ENCODE measurements around the gene GADD45GIP1.
"Not testable (repeated sequence)": the region's sequence is repeated elsewhere in the genome, so short reads cannot be mapped to it uniquely, and the experiment has no call there.

Gene GADD45GIP1

DNA sequence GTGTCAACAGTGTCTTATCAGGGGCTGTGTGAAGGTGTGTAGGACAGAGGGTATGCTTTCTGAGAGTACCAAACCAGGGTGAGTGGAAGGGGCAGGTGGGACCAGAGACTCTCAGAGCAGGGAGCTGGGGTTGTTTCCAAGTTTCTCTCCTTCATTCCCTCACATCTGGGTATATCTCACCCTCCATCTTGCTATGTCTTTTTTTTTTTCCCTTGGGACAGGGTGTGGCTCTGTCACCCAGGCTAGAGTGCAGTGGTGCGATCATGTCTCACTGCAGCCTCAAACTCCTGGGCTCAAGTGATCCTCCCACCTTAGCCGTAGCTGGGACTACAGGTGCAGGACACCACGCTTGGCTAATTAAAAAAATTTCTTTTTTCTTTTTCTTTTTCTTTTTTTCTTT, 23.0 kb upstream of the GADD45GIP1 start:
- no peaks in the 10 kb centered on the region for H3K9me3 Mint-ChIP-seq (ENCODE audit: low read depth)
- no peak overlapping the region for H3K27ac Mint-ChIP-seq
- H3K4me3 Mint-ChIP-seq: no peak overlapping the region
- no peaks in the 10 kb centered on the region for H3K4me1 Mint-ChIP-seq (ENCODE audit: low read depth)
- H3K36me3 Mint-ChIP-seq: no peaks in the 10 kb centered on the region
- peaks cover 7% of the 10 kb centered on the region for H3K27me3 Mint-ChIP-seq

GRCh38 chr19:12976109-12976508, 19.1 kb upstream of the GADD45GIP1 start:
- H3K4me3 Mint-ChIP-seq; H3K4me1 Mint-ChIP-seq (ENCODE audit: low read depth); H3K9me3 Mint-ChIP-seq (ENCODE audit: low read depth); H3K27me3 Mint-ChIP-seq; H3K36me3 Mint-ChIP-seq; H3K27ac Mint-ChIP-seq: not testable (repeated sequence)

DNA sequence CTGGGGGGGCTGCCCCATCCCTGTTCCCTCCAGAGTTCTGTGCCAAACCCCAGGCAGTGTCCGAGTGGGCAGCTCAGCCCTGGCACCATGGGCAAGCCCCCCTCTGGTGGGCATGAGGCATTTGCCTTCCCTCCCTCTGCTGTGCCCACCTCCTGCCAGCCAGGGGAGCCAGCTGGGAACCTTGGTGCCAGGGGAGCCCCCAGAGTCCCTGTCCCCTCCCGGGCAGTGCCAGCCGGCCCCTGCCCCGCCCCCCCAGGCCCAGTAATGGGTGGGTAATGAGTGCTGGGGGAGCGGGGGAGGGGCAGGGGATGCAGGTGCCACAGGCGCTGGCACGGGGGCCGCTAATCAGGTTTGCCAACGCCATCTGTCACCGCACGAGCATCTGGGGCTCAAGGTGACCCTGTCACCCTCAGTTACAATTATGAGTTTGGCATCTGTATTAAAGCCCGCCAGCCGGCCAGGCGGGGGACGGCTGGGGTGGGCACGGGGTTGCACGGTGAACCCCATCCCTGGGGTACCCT, 18.3 kb upstream of the GADD45GIP1 start:
- Mint-ChIP-seq H3K9me3 (ENCODE audit: low read depth) (no peaks in the 10 kb centered on the region), H3K4me3 (no peak overlapping the region), H3K27me3 (peaks cover 7% of the 10 kb centered on the region), H3K36me3 (no peaks in the 10 kb centered on the region), H3K4me1 (ENCODE audit: low read depth) (no peaks in the 10 kb centered on the region), H3K27ac (no peak overlapping the region)

GRCh38 chr19:12974301-12975220, 17.5 kb upstream of the GADD45GIP1 start:
- H3K4me1 Mint-ChIP-seq (ENCODE audit: low read depth): no peaks in the 10 kb centered on the region
- peaks cover 7% of the 10 kb centered on the region for H3K27me3 Mint-ChIP-seq

DNA sequence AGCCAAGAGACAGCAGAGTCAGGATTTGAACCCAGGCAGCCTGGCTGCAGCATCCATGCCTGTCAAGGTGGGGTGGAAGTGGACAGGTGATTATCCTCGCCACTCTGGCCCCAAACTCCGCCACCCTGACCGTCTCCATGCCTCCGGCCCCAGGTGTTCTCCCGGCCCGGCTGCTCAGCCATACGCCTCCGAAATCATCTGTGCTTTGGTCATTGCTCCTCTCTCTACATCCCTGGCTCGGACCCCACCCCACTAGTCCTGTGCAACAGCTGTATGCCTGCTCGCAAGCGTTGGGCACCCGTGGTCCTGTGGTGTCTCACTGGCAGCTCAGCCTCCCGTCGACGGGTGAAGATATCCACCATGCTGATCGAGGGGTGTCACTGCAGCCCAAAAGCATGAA, 16.2 kb upstream of the GADD45GIP1 start:
- H3K36me3 Mint-ChIP-seq: no peaks in the 10 kb centered on the region
- no peaks in the 10 kb centered on the region for H3K4me1 Mint-ChIP-seq (ENCODE audit: low read depth)
- H3K4me3 Mint-ChIP-seq: no peak overlapping the region
- H3K27ac Mint-ChIP-seq: no peak overlapping the region
- H3K9me3 Mint-ChIP-seq (ENCODE audit: low read depth): no peaks in the 10 kb centered on the region
- H3K27me3 Mint-ChIP-seq: peaks cover 7% of the 10 kb centered on the region

More at GRCh38 chr19:12974301-12975220, 17.5 kb upstream of the GADD45GIP1 start:
- no peak overlapping the region for H3K27ac Mint-ChIP-seq
- no peak overlapping the region for H3K4me3 Mint-ChIP-seq
- H3K9me3 Mint-ChIP-seq (ENCODE audit: low read depth): no peaks in the 10 kb centered on the region
- H3K36me3 Mint-ChIP-seq: no peaks in the 10 kb centered on the region

DNA sequence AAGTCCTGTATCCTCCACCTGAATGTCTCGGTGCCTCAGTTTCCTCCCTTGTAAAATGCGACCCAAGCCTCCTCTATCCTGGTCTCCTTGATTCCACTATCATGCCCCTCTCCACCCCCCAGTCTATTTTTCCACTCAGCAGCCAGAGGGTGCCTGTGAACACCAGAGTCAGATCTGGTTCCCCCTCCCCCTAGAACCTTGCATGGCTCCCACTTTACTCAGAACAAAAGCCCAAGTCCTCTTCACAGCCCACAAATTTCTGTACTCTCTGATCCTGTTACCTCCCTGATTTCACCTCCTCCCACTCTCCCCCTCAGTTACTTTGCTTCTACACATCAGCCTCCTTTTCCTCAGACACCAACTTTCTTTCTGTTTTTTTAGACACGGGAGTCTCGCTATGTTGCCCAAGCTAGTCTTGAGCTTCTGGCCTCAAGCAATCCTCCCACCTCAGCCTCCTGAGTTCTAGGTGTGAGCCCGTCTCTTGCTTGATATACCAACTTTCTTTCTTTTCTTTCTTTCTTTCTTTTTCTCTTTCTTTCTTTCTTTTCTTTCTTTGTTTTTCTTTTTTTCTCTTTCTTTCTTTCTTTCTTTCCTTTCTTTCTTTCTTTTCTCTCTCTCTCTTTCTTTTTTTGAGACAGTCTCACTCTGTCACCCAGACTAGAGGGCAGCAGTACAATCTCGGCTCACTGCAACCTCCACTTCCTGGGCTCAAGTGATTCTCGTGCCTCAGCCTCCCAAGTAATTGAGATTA, 13.2 kb upstream of the GADD45GIP1 start:
- Mint-ChIP-seq H3K27me3 (no peaks in the 10 kb centered on the region), H3K27ac (peak overlapping the region; percentile 29), H3K36me3 (no peaks in the 10 kb centered on the region), H3K9me3 (ENCODE audit: low read depth) (no peaks in the 10 kb centered on the region), H3K4me1 (ENCODE audit: low read depth) (peaks cover 2% of the 10 kb centered on the region), H3K4me3 (no peak overlapping the region)

DNA sequence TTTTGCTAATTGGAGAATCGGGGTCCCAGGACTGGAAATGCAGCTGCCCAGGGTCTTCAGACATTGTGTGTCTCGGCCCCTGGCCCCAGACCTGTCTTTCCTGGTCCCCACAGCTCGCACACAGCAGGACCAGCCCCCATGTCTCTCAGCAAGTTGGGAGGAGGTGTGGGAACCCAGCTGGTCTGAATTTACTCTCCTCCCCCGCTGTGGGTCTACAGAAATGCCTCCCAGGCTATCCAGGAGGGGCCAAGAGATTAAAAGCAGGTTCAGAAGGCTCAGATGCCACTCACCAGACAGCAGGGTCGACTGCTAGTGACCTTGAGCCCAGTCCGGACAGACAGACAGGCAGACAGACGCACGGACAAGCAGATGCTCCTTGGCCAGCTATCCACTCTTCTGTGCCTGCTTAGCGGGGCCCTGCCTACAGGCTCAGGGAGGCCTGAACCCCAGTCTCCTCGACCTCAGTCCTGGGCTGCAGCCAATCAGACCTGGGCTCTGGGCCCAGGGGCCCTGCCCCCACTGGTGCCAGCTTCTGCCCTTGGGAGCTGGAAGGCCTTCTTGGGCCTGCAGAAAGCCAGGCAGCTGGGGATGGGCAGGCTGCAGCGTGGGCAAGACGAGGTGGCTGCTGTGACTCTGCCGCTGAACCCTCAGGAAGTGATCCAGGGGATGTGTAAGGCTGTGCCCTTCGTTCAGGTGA, 12.4 kb upstream of the GADD45GIP1 start, which contains the start of gene DAND5:
DAND5 (plus strand) TSS at position 285 of the 697 bp plus-strand sequence; CDS start at position 370, 85 bp downstream.
- H3K4me1 Mint-ChIP-seq (ENCODE audit: low read depth): peaks cover 6% of the 10 kb centered on the region
- H3K36me3 Mint-ChIP-seq: no peaks in the 10 kb centered on the region
- H3K27me3 Mint-ChIP-seq: no peaks in the 10 kb centered on the region
- H3K27ac Mint-ChIP-seq: peak within 1 kb of the TSS; percentile 29
- no peak within 1 kb of the TSS for H3K4me3 Mint-ChIP-seq
- H3K9me3 Mint-ChIP-seq (ENCODE audit: low read depth): no peaks in the 10 kb centered on the region

DNA sequence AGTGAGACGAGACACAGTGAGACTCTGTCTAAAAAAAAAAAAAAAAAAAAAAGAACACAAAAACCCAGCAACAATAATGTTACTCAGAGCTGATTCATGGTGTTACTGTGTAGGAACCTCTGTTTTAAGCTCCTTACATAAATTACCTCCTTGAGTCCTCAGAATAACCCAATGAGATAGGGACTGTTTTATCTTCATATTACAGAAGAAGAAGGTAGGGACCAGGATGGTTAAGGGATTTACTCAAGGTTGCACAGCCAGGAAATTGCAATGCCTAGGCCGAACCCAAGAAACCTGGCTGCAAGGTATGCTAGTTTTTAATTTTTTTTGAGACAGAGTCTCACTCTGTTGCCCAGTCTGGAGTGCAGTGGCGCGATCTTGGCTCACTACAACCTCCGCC, 10.9 kb upstream of the GADD45GIP1 start:
- H3K4me1 Mint-ChIP-seq (ENCODE audit: low read depth): peaks cover 6% of the 10 kb centered on the region
- H3K4me3 Mint-ChIP-seq: no peak overlapping the region
- H3K27me3 Mint-ChIP-seq: no peaks in the 10 kb centered on the region
- no peaks in the 10 kb centered on the region for H3K9me3 Mint-ChIP-seq (ENCODE audit: low read depth)
- H3K36me3 Mint-ChIP-seq: no peaks in the 10 kb centered on the region
- no peak overlapping the region for H3K27ac Mint-ChIP-seq

DNA sequence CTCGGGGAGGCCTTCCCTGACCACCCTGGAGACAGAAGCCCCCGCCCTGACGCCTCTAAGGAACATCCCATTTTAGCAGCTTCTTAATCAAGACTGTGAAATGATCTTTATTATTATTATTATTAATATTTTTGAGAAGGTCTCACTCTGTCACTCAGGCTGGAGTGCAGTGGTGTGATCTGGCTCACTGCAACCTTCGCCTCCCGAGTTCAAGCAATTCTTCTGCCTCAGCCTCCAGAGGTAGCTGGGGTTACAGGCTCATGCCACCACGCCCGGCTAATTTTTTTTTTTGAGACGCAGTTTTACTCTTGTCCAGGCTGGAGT, 8.8 kb upstream of the GADD45GIP1 start:
- no peaks in the 10 kb centered on the region for H3K9me3 Mint-ChIP-seq (ENCODE audit: low read depth)
- H3K4me1 Mint-ChIP-seq (ENCODE audit: low read depth): peaks cover 6% of the 10 kb centered on the region
- H3K27me3 Mint-ChIP-seq: no peaks in the 10 kb centered on the region
- no peaks in the 10 kb centered on the region for H3K36me3 Mint-ChIP-seq
- H3K27ac Mint-ChIP-seq: no peak overlapping the region
- no peak overlapping the region for H3K4me3 Mint-ChIP-seq

- peaks cover 6% of the 10 kb centered on the region for H3K4me1 Mint-ChIP-seq (ENCODE audit: low read depth)
- H3K36me3 Mint-ChIP-seq: no peaks in the 10 kb centered on the region
- H3K27ac Mint-ChIP-seq: no peak overlapping the region
- peak overlapping the region; percentile 92 for H3K4me3 Mint-ChIP-seq
- H3K9me3 Mint-ChIP-seq (ENCODE audit: low read depth): no peaks in the 10 kb centered on the region
- no peaks in the 10 kb centered on the region for H3K27me3 Mint-ChIP-seq
Measured at GRCh38 chr19:12965017-12965811, 8.2 kb upstream of the GADD45GIP1 start.

- Mint-ChIP-seq H3K4me3 (no peak overlapping the region), H3K9me3 (ENCODE audit: low read depth) (no peaks in the 10 kb centered on the region), H3K27ac (no peak overlapping the region), H3K36me3 (no peaks in the 10 kb centered on the region), H3K4me1 (ENCODE audit: low read depth) (peaks cover 23% of the 10 kb centered on the region), H3K27me3 (no peaks in the 10 kb centered on the region)
Measured at GRCh38 chr19:12959481-12959880, 2.5 kb upstream of the GADD45GIP1 start.

DNA sequence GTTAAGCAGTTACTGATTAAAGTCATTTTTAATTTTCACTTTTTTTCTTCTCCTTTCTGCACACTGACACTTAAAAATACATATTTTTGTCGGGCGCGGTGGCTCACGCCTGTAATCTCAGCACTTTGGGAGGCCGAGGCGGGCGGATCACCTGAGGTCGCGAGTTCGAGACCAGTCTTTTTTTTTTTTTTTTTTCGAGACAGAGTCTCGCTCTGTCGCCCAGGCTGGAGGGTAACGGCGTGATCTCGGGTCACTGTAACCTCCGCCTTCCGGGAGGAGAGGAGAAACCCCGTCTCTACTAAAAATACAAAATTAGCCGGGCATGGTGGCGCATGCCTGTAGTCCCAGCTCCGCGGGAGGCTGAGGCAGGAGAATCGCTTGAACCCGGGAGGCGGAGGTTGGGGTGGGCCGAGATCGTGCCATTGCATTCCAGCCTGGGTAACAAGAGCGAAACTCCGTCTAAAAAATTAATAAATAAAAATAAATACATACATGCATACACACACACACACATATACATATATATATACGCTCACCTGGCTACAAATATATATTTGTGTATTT, 448 bp upstream of the GADD45GIP1 start:
- not testable (repeated sequence) for H3K9me3 Mint-ChIP-seq (ENCODE audit: low read depth); H3K36me3 Mint-ChIP-seq; H3K27me3 Mint-ChIP-seq
- H3K27ac Mint-ChIP-seq: peak overlapping the region; percentile 97
- peaks cover 29% of the 10 kb centered on the region for H3K4me1 Mint-ChIP-seq (ENCODE audit: low read depth)
- peak overlapping the region; percentile 90 for H3K4me3 Mint-ChIP-seq

DNA sequence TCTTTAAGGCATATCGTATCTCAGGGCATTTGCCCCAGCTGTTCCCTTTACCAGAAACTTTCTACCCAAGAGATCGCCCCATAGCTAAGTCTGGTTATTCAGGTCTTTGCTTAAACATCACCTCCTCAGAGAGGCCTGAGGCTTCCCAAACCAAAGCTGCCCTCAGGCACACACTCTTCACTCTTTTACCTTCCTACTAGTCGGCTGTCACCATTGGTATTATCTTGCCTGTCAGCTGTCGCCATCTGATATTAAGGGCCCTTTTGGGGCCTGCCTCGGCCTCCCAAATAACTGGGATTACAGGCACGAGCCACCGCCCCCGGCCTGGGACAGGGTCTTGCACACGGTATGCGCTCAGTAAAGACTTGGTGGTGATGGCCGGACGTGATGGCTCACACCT, 1.0 kb downstream of the GADD45GIP1 start:
- H3K9me3 Mint-ChIP-seq (ENCODE audit: low read depth): no peaks in the 10 kb centered on the region
- no peaks in the 10 kb centered on the region for H3K27me3 Mint-ChIP-seq
- H3K27ac Mint-ChIP-seq: peak overlapping the region; percentile 93
- peak overlapping the region; percentile 92 for H3K4me3 Mint-ChIP-seq
- H3K36me3 Mint-ChIP-seq: no peaks in the 10 kb centered on the region
- peaks cover 29% of the 10 kb centered on the region for H3K4me1 Mint-ChIP-seq (ENCODE audit: low read depth)

GRCh38 chr19:12955575-12955974, 1.4 kb downstream of the GADD45GIP1 start:
- Mint-ChIP-seq H3K27ac (peak overlapping the region; percentile 93), H3K4me3 (peak overlapping the region; percentile 92), H3K4me1 (ENCODE audit: low read depth) (peaks cover 29% of the 10 kb centered on the region)
- H3K36me3 Mint-ChIP-seq; H3K27me3 Mint-ChIP-seq; H3K9me3 Mint-ChIP-seq (ENCODE audit: low read depth): not testable (repeated sequence)
